ENCODE results near the gene CHRNA1. TPM values are rescaled to one million over a fixed set of nuclear protein-coding genes. Genes with fewer than 3 reads are reported as not detected.
"Not testable (repeated sequence)": the region's sequence is repeated elsewhere in the genome, so short reads cannot be mapped to it uniquely, and the experiment has no call there.

CHRNA1 gene
- total and polyA plus RNA-seq, 10 donors = 0.13 to 3.4 (median 0.46) TPM; not detected in 5

- intact Hi-C loops (cut with DNase I; ENCODE audit: low total_unique reads) = no loop called here
- H3K4me1 ChIP-seq = peaks cover 0 to 17% (median 0%) of the 10 kb centered on the region in 6 donors
- DNase-seq = no peak
- 95 to 100% (median 97%) methylated on average over 2 of the region's 2 CpGs for WGBS, 5 donors
- no peak overlapping the region for H3K27ac ChIP-seq
- H3K4me3 ChIP-seq = no peak overlapping the region
- TF ChIP-seq CTCF (IDR thresholded peaks at IDR 0.05 in 8 of 11, conservative IDR thresholded peaks at IDR 0.05 in 3 of 11) (no peak), POLR2AphosphoS5 (IDR thresholded peaks at IDR 0.05) (no peak), POLR2A (IDR thresholded peaks at IDR 0.05) (no peak)
- no peaks in the 10 kb centered on the region for H3K9me3 ChIP-seq
- H3K36me3 ChIP-seq = no peaks in the 10 kb centered on the region
- peaks cover 0 to 9% (median 0%) of the 10 kb centered on the region in 7 donors for H3K27me3 ChIP-seq (replicated peaks in 1 of 7)
Measured at GRCh38 chr2:174713686-174714085, 50.6 kb downstream of the CHRNA1 start.

- no peak for TF ChIP-seq POLR2A (IDR thresholded peaks at IDR 0.05)
- no peak for TF ChIP-seq POLR2AphosphoS5 (IDR thresholded peaks at IDR 0.05)
- TF ChIP-seq CTCF (IDR thresholded peaks at IDR 0.05 in 8 of 11, conservative IDR thresholded peaks at IDR 0.05 in 3 of 11) = no peak
- Histone ChIP-seq H3K36me3 (no peaks in the 10 kb centered on the region), H3K27ac (no peak overlapping the region), H3K27me3 (replicated peaks in 1 of 7) (peaks cover 0 to 30% (median 0%) of the 10 kb centered on the region in 7 donors), H3K4me3 (no peak overlapping the region), H3K4me1 (no peaks in the 10 kb centered on the region), H3K9me3 (no peaks in the 10 kb centered on the region)
- intact Hi-C loops (cut with DNase I; ENCODE audit: low total_unique reads) = no loop called here
- WGBS, 5 donors = 88 to 96% (median 93%) methylated on average over 6 of the region's 6 CpGs
- no peak for DNase-seq
Measured at GRCh38 chr2:174711206-174711605, 53.1 kb downstream of the CHRNA1 start.

- H3K36me3 ChIP-seq; H3K9me3 ChIP-seq; H3K4me1 ChIP-seq; intact Hi-C loops (cut with DNase I; ENCODE audit: low total_unique reads); DNase-seq; H3K4me3 ChIP-seq; H3K27ac ChIP-seq: not testable (repeated sequence)
- H3K27me3 ChIP-seq (replicated peaks in 1 of 7) = peaks cover 0 to 33% (median 0%) of the 10 kb centered on the region in 7 donors
- 95 to 97% (median 96%) methylated on average over 11 to 32 of the region's 32 CpGs for WGBS, 5 donors
Measured at GRCh38 chr2:174709416-174710004, 54.8 kb downstream of the CHRNA1 start.

- no peak overlapping the region for H3K27ac ChIP-seq
- no peak overlapping the region for H3K4me3 ChIP-seq
- no peaks in the 10 kb centered on the region for H3K9me3 ChIP-seq
- TF ChIP-seq POLR2AphosphoS5 (IDR thresholded peaks at IDR 0.05) = no peak
- TF ChIP-seq CTCF (IDR thresholded peaks at IDR 0.05 in 8 of 11, conservative IDR thresholded peaks at IDR 0.05 in 3 of 11) = no peak
- TF ChIP-seq POLR2A (IDR thresholded peaks at IDR 0.05) = no peak
- no peak for DNase-seq
- peaks cover 0 to 7% (median 0%) of the 10 kb centered on the region in 6 donors for H3K4me1 ChIP-seq
- peaks cover 0 to 33% (median 0%) of the 10 kb centered on the region in 7 donors for H3K27me3 ChIP-seq (replicated peaks in 1 of 7)
- WGBS, 5 donors = 48 to 67% (median 54%) methylated on average over 9 of the region's 9 CpGs
- H3K36me3 ChIP-seq = no peaks in the 10 kb centered on the region
- intact Hi-C loops (cut with DNase I; ENCODE audit: low total_unique reads) = no loop called here
Measured at GRCh38 chr2:174708713-174709112, 55.6 kb downstream of the CHRNA1 start.

Data from spleen (tissue), 11 donors.